Activated CD4-positive, alpha-beta T cell treated with anti-CD3 and anti-CD28 coated beads, Interleukin-10, Interleukin-2, amounts not matched to agents 100 ng/mL and 50 ng/mL, durations not matched to agents 16 hours and 8 hours (primary cell): ENCODE measurements around the gene AMY1C.
"Not testable (repeated sequence)": the region's sequence is repeated elsewhere in the genome, so short reads cannot be mapped to it uniquely, and the experiment has no call there.

Experiments used
- DNase-seq: peaks from one replicate; pipeline ENCODE4 v3.0.0-alpha.2; 2020

AMY1C gene

DNA sequence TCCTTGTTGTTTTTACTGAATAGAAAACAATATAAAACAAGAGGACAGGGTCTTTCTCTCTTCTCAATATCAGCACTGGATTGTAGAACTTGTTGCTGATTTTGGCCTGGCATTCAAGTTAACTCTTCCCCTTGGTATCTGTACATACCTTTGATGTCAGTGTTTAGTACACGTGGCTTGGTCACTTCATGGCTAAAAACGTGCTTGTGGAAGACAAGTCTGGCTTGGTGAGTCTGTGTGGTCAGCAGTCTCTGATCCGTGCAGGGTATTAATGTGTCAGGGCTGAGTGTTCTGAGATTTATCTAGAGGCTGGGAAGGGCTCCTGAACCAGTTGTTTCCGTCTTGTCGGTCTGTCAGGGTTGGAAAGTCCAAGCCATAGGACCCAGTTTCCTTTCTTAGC lies at the start of gene AMY1C:
TSS of gene AMY1C (plus strand) at position 301 of the 400 bp plus-strand sequence. CDS start 572 bp downstream, outside the sequence.
- DNase-seq, result not testable (repeated sequence)

DNA sequence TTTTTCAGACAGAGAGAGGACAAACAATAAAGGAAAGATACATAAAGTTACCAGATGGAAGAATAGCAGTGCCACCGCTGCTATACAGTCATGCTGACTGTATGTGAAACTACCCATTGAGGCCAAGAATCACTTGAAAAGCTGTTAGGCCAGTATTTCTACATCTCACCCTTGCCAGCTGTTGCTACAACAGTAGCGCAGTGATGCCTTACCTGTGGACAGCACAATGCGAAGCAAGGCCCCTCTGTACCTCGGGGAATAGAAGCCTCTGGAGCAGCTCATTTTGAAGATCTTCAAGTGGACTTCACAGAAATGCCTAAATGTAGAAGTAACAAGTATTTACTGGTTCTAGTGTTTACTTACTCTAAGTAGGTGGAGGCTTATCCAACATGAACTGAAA lies 49.0 kb upstream of the AMY1C start:
- DNase-seq, result not testable (repeated sequence)

DNA sequence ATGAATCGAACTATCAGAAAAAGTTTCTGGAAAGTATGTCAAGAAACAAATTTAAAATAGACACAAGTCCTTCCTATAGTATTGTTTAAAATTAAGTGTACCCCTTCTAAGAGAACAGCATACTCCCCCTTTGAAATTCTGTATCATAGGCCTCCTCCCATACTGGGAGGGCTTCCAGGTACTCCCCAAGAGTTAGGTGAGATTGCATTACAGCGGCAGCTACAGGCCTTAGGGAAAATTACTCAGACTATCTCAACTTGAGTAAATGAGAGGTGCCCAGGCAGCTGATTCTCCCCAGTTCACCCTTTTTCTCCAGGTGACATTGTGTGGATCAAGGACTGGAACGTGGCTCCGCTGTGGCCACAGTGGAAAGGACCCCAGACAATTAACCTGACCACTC lies 48.4 kb upstream of the AMY1C start:
- DNase-seq, result not testable (repeated sequence)

DNA sequence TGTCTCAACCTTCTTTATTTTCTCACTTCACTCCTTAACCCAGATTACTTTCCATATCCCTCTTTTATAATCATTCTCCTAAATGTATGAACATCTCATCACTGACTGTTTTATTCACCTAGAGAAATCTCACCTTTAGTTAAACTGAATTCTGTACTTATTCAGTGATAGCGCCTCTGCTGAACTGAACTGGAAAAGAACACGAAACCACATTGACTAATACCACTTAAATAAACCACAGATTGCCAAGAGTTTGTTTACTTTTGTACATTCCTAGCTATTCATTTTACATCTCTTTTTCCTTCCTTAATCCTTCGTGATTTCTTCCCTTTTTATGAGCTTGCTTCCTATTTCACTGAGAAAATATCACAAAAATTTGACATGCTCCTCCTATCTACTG lies 42.0 kb upstream of the AMY1C start:
- DNase-seq, result not testable (repeated sequence)

DNA sequence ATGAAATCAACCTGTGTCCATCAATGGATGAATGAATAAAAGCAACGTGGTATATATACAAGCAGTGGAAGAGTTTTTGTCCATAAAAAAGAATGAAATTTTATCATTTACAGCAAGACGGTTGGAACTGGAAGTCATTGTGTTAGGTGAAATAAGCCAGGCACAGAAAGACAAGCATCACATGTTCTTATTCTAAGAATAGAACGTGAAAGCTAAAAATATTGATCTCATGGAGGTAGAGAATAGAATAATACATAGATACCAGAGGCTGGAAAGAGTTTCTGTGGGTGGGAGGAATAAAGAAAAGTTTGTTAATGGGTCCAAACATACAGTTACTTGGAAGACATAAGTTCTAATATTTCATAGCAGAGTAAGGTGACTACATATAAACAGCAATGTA lies 39.3 kb upstream of the AMY1C start:
- not testable (repeated sequence) for DNase-seq

DNA sequence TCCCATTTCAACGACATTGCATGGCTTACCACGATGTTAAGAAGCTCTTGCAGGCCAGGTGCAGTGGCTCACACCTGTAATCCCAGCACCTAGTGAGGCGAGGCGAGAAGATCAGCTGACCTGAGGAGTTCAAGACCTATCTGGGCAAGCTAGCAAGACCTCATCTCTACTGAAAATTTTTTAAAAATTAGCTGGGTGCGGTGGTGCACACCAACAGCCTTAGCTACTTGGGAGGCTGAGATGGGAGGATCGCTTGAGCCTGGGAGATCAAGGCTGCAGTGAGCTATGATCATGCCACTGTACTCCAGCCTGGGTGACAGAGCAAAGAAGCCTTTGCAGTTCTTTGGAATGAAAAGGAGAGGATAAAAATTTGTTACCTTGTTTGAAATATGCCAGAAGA lies 32.3 kb upstream of the AMY1C start:
- DNase-seq, result not testable (repeated sequence)

DNA sequence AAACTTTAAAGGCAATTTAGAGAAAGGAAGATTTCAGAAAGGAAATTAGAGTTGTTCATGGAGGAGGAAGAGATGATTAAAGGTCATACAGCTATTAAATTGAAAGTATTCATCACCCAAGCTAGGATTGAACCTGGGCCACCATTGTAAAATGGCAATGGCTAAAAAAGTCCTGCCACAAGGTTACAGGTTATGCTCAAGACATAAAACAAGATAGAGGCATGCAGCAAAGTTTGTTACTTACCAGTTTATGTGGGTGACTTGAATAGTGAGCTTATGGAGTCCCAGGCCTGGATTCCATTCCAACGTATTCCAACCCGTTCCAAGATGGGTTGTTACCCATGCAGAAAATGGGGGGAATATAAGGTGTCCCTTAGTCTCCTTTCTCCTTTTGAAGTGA lies 28.2 kb upstream of the AMY1C start:
- not testable (repeated sequence) for DNase-seq

DNA sequence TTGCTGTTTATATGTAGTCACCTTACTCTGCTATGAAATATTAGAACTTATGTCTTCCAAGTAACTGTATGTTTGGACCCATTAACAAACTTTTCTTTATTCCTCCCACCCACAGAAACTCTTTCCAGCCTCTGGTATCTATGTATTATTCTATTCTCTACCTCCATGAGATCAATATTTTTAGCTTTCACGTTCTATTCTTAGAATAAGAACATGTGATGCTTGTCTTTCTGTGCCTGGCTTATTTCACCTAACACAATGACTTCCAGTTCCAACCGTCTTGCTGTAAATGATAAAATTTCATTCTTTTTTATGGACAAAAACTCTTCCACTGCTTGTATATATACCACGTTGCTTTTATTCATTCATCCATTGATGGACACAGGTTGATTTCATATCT lies 14.4 kb upstream of the AMY1C start:
- DNase-seq, result not testable (repeated sequence)

DNA sequence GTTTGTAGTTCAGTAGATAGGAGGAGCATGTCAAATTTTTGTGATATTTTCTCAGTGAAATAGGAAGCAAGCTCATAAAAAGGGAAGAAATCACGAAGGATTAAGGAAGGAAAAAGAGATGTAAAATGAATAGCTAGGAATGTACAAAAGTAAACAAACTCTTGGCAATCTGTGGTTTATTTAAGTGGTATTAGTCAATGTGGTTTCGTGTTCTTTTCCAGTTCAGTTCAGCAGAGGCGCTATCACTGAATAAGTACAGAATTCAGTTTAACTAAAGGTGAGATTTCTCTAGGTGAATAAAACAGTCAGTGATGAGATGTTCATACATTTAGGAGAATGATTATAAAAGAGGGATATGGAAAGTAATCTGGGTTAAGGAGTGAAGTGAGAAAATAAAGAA lies 11.7 kb upstream of the AMY1C start:
- not testable (repeated sequence) for DNase-seq

DNA sequence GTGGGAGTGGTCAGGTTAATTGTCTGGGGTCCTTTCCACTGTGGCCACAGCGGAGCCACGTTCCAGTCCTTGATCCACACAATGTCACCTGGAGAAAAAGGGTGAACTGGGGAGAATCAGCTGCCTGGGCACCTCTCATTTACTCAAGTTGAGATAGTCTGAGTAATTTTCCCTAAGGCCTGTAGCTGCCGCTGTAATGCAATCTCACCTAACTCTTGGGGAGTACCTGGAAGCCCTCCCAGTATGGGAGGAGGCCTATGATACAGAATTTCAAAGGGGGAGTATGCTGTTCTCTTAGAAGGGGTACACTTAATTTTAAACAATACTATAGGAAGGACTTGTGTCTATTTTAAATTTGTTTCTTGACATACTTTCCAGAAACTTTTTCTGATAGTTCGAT lies 5.2 kb upstream of the AMY1C start:
- not testable (repeated sequence) for DNase-seq

DNA sequence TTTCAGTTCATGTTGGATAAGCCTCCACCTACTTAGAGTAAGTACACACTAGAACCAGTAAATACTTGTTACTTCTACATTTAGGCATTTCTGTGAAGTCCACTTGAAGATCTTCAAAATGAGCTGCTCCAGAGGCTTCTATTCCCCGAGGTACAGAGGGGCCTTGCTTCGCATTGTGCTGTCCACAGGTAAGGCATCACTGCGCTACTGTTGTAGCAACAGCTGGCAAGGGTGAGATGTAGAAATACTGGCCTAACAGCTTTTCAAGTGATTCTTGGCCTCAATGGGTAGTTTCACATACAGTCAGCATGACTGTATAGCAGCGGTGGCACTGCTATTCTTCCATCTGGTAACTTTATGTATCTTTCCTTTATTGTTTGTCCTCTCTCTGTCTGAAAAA lies 4.7 kb upstream of the AMY1C start:
- DNase-seq, result not testable (repeated sequence)

DNA sequence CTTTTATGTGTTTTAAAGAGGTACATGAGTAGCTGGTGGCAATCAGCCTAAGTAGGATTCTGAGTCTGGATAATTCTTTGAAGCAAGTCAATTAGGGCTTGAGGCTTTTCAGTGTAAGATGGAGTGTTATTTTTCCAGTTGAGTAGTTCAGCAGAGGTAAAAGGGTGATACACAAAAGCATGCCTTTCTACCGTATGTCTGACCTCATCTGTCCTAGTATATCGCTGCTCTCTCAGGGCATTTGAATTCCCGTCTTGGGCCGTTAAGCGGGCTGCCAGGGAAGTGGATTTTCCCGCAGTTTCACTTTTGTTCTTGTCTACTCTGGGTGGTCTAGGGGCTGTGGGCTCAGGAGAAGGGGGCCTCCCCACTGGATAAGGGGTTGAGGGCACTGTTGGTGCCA lies 1.4 kb upstream of the AMY1C start:
- not testable (repeated sequence) for DNase-seq

DNA sequence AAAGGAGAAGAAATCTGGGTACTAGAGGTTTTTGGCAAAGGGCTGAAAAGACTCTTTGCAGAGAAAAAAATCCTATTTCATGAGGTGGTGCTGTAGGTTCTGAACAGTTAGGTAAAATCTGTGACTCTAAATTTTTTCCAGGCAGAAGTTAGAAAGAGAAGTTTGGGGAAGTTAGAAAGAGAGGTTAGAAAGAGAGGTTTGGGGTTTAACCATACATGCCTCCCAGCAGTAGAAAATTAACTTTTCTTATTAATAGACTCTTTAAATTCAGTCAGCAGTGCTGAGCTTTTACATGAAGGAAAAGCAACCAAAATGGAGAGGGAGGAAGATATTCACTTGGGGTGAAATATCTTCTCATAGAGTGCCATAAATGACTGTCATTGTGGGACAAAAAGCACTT lies 12.2 kb downstream of the AMY1C start:
- DNase-seq, result no peak

DNA sequence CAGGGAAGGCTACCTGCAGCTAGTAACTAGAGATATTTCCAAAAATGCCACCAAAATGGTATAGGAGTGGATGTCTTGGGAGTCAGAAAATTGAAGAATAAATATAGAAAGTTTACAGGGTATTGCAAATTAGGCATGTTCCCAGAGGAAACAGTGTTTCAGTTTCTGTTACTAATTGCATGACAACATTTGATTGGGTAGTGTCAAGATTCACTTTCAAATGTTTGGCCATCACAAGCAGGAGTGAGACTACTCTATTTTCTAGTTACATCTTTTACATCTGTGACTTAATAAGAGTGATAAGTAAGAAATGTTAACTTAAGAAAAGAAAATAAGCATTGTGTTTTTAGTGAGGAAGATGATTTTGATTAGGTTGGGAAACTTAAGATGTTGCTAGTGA lies 30.2 kb downstream of the AMY1C start:
- DNase-seq, result no peak

DNA sequence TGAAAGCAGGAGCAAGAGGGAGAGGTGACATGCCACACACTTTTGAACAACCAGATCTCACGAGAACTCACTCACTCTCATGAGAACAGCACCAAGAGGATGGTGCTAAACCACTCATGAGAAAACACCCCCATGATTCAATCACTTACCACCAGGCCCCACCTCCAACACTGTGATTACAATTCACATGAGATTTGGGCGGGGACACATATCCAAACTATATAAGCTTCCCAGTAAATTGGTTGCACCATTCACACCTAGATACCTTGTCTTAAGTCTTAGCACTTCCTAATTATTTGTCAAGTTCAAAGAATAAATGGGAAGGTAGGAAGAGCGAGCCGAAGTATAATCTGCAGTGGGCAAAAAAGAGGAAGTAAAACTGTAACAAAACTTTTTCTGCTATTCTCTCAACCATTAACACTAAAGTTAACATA lies 34.3 kb downstream of the AMY1C start:
- DNase-seq, result no peak

DNA sequence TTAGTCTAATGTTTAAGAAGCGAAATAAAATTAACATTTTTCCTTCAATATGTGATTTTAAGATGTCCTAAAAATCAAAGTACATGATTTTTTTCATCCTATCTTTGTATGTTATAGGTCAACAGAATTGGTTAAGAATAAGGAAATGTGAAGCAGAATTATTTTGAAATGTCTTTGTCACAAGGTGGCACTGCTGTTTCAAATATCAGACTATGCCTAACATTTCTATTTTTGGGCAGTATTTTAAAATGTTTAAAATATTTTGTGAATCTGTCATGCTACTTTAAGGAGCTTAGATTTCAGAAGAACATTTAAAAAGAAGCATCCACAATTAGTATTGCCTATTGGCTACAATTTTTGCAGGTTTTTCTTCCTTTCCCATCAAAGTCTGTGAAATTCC lies 38.7 kb downstream of the AMY1C start:
- no peak for DNase-seq

DNA sequence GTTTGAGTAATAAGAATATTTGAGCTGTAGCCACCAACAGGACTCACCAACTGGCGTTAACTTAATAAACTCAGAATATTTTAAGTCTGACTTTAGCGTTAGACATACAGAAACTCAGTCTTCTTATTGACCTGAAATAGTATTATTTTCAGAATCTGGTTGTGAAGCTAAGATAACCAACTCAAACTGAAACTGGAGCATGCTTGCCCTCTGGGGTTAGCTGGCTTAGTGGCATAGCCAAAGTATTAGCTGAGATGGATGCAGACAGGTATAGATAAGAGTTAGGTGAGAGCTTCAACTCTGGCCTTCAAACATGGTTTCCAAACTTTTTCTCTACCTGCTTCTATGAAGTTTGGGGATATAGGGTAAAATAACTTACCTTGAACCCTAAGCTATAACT lies 40.5 kb downstream of the AMY1C start:
- DNase-seq, result no peak
